Uterus (tissue), 4 donors: ENCODE data around the gene RAB11A. TPM values are rescaled to one million over a fixed set of nuclear protein-coding genes. Genes with fewer than 3 reads are reported as not detected.

ENCODE experiments used
- DNase-seq, 2 donors: peaks; one replicate each; pipeline ENCODE4 v3.0.0-alpha.2; 2019 to 2020
- H3K27ac ChIP-seq, 2 donors: fragments of 200-600 bp; sonication (generic); 1 replicate in 1 of 2; 2 replicates in 1 of 2; pipeline ENCODE4 v1.5.1; 2016 to 2018
- H3K27me3 ChIP-seq, 2 donors: fragments of 200-600 bp; sonication (generic); one replicate each; pipeline ENCODE4 v1.5.1; 2018 to 2019; ENCODE audit warnings: control low read depth in 1 of 2
- H3K36me3 ChIP-seq, 2 donors: fragments of 200-600 bp; sonication (generic); one replicate each; pipeline ENCODE4 v1.5.1; 2019; ENCODE audit warnings: control low read depth in 1 of 2
- H3K4me1 ChIP-seq, 2 donors: fragments of 200-600 bp; sonication (generic); one replicate each; pipeline ENCODE4 v1.5.1; 2018 to 2019; ENCODE audit warnings: control low read depth in 1 of 2
- H3K4me3 ChIP-seq, 2 donors: fragments of 200-600 bp; sonication (generic); 1 replicate in 1 of 2; 2 replicates in 1 of 2; pipeline ENCODE4 v1.5.1; 2018 to 2019; ENCODE audit warnings: mild to moderate bottlenecking in 1 of 2
- H3K9me3 ChIP-seq, 2 donors: fragments of 200-600 bp; sonication (generic); one replicate each; pipeline ENCODE4 v1.5.1; 2019; ENCODE audit warnings: control low read depth in 1 of 2
- CTCF ChIP-seq, 4 experiments: fragments of 200-600 bp in 2 of 4; fragments of 450-650 bp in 2 of 4; sonication (generic) in 2 of 4; IDR thresholded peaks; one replicate each; pipeline ENCODE4 v1.5.1; 2016 to 2019; ENCODE audit warnings: antibody characterized with exemption in 4 of 4, mild to moderate bottlenecking in 2 of 4, moderate library complexity in 1 of 4
- POLR2A ChIP-seq, 2 donors: fragments of 450-650 bp; IDR thresholded peaks; one replicate each; pipeline ENCODE4 v1.6.1; 2016; ENCODE audit warnings: antibody characterized with exemption in 2 of 2, mild to moderate bottlenecking in 1 of 2, moderate library complexity in 1 of 2
- intact Hi-C: fragments of 100-400 bp; cut with DNase I; formaldehyde crosslinking; loops from one replicate; pipeline ENCODE4 v1.15.1; 2023; ENCODE audit warnings: low total_unique reads
- total RNA-seq, 4 donors: library from RNA; depleted of rRNA in 3 of 4; stranded (reverse); fragments of >200 nt in 3 of 4; gene quantifications; one replicate each; pipeline versions ENCODE4 v1.1.0 to v1.2.4, GENCODE V29; 2014 to 2023
- donor health status: DM: yes; HTN: yes; CAD: no.

RAB11A gene
- total RNA-seq, 4 donors from 2014 or later: 62.0 to 213 (median 151) TPM

DNA sequence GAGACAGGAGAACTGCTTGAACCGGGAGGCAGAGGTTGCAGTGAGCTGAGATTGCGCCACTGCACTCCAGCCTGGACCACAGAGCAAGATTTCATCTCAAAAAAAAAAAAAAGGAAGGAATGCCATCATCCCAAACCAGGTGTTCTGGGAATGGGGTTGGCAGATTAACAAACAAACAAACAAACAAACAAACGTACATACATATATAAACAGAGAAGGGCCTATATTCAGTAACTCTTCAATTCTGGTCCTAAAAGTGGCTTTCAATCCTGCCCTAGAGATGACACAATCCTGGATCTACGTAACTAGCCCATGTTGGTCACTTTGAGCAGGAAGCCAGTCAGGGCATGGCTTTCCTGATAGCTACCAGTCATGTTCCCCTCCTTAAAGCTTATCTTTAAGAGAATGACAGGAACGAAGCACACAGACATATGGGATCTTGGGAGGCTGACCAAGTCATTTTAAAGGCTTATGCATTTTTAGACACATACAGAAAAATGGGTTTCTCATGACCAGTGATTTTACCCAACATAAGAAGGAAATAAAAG is 29.9 kb upstream of the RAB11A start:
- H3K9me3 ChIP-seq: no peaks in the 10 kb centered on the region
- no peaks in the 10 kb centered on the region for H3K4me1 ChIP-seq
- H3K27ac ChIP-seq: no peak overlapping the region
- H3K36me3 ChIP-seq: no peaks in the 10 kb centered on the region
- H3K27me3 ChIP-seq: no peaks in the 10 kb centered on the region
- intact Hi-C loops: no loop called here
- H3K4me3 ChIP-seq: no peak overlapping the region
- no peak for TF ChIP-seq CTCF (IDR thresholded peaks at IDR 0.05)
- TF ChIP-seq POLR2A (IDR thresholded peaks at IDR 0.05): no peak
- no peak for DNase-seq

DNA sequence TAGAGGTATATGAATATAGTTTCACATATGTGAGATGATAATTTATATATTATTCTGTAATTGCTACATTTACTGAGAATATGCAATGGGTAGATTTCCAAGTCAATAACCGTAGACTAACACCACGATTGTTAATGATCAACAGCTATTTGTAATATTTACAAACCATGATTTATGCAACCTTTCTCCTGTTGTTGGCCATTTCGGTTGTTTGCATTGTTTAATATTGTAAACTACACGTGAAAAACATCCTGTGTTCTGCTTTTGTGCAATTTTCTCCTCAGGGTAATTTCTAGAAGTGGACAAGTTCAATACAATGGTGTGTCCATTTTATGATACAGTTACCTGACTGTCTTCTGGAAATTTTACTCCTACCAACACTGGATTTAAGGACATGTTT is 29.3 kb upstream of the RAB11A start:
- Histone ChIP-seq H3K4me1 (no peaks in the 10 kb centered on the region), H3K36me3 (no peaks in the 10 kb centered on the region), H3K27ac (no peak overlapping the region), H3K4me3 (no peak overlapping the region), H3K9me3 (no peaks in the 10 kb centered on the region), H3K27me3 (no peaks in the 10 kb centered on the region)
- intact Hi-C loops: no loop called here
- TF ChIP-seq CTCF (IDR thresholded peaks at IDR 0.05) (no peak), POLR2A (IDR thresholded peaks at IDR 0.05) (no peak)
- DNase-seq: no peak

GRCh38 chr15:65841121-65841930 is 28.0 kb upstream of the RAB11A start:
- no peak overlapping the region for H3K27ac ChIP-seq
- no peak for DNase-seq
- H3K4me1 ChIP-seq: no peaks in the 10 kb centered on the region
- intact Hi-C loops: no loop called here
- H3K27me3 ChIP-seq: no peaks in the 10 kb centered on the region
- TF ChIP-seq CTCF (IDR thresholded peaks at IDR 0.05) (no peak), POLR2A (IDR thresholded peaks at IDR 0.05) (no peak)
- H3K4me3 ChIP-seq: no peak overlapping the region
- H3K9me3 ChIP-seq: no peaks in the 10 kb centered on the region
- H3K36me3 ChIP-seq: no peaks in the 10 kb centered on the region

GRCh38 chr15:65845826-65846519 is 23.3 kb upstream of the RAB11A start:
- H3K9me3 ChIP-seq: no peaks in the 10 kb centered on the region
- H3K27ac ChIP-seq: no peak overlapping the region
- no peaks in the 10 kb centered on the region for H3K4me1 ChIP-seq
- H3K27me3 ChIP-seq: no peaks in the 10 kb centered on the region
- no peak for TF ChIP-seq CTCF (IDR thresholded peaks at IDR 0.05)
- TF ChIP-seq POLR2A (IDR thresholded peaks at IDR 0.05): no peak
- H3K4me3 ChIP-seq: no peak overlapping the region
- intact Hi-C loops: no loop called here
- no peak for DNase-seq
- H3K36me3 ChIP-seq: no peaks in the 10 kb centered on the region

DNA sequence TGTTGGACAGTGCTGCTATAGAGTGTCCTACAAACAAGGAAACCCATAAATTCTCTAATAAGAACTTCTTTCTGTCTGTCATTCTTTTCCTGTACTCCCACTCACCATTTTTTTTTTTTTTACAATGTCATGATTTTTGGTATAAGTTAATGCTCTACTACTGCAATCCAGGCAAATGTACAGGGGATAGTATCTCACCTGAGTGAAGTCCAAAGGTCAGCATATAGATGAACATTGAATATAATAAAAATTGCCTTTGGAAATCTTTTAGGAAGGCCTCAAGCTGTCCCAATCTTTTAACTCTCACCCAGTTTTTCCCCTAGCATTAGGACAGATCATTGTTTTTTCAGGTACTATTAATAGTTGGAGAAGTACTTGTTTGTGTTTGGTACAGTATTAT is 21.3 kb upstream of the RAB11A start:
- TF ChIP-seq CTCF (IDR thresholded peaks at IDR 0.05): no peak
- no peak for TF ChIP-seq POLR2A (IDR thresholded peaks at IDR 0.05)
- no peaks in the 10 kb centered on the region for H3K9me3 ChIP-seq
- DNase-seq: no peak
- no peaks in the 10 kb centered on the region for H3K4me1 ChIP-seq
- H3K27ac ChIP-seq: no peak overlapping the region
- H3K36me3 ChIP-seq: no peaks in the 10 kb centered on the region
- intact Hi-C loops: no loop called here
- H3K27me3 ChIP-seq: no peaks in the 10 kb centered on the region
- H3K4me3 ChIP-seq: no peak overlapping the region
